Loucy (cell line): ENCODE results near the gene ABAT.
"Not testable (repeated sequence)": the region's sequence is repeated elsewhere in the genome, so short reads cannot be mapped to it uniquely, and the experiment has no call there.

Source experiments
- H2AFZ ChIP-seq: fragments of 200-600 bp; sonication (generic); 2 replicates; pipeline ENCODE4 v1.6.0; 2016; ENCODE audit warnings: antibody characterized with exemption, mild to moderate bottlenecking, low read length, moderate library complexity
- H3F3A ChIP-seq: fragments of 200-600 bp; 2 replicates; pipeline ENCODE4 v1.6.0; 2016; ENCODE audit warnings: antibody characterized with exemption, low read depth, mild to moderate bottlenecking
- H3K27me3 ChIP-seq: fragments of 200-600 bp; sonication (generic); 2 replicates; pipeline ENCODE4 v1.6.1; 2014; ENCODE audit warnings: low read length, mild to moderate bottlenecking; ENCODE audit not compliant: insufficient read depth, poor library complexity, severe bottlenecking
- H3K36me3 ChIP-seq: fragments of 200-600 bp; sonication (generic); 2 replicates; pipeline ENCODE4 v1.6.1; 2016; ENCODE audit warnings: low read length; ENCODE audit not compliant: insufficient read depth
- H3K4me1 ChIP-seq: fragments of 200-600 bp; sonication (generic); 2 replicates; pipeline ENCODE4 v1.5.1; 2014; ENCODE audit warnings: low read length, mild to moderate bottlenecking; ENCODE audit not compliant: insufficient read depth, poor library complexity, severe bottlenecking
- H3K4me2 ChIP-seq: fragments of 200-600 bp; sonication (generic); 2 replicates; pipeline ENCODE4 v1.6.0; 2014; ENCODE audit warnings: antibody characterized with exemption, low read length, low read depth, mild to moderate bottlenecking; ENCODE audit not compliant: poor library complexity, severe bottlenecking
- H3K4me3 ChIP-seq: fragments of 200-600 bp; sonication (generic); 2 replicates; pipeline ENCODE4 v1.5.1; 2014; ENCODE audit warnings: low read length, mild to moderate bottlenecking, mixed read lengths; ENCODE audit not compliant: poor library complexity, severe bottlenecking
- H3K79me2 ChIP-seq: fragments of 200-600 bp; sonication (generic); 2 replicates; pipeline ENCODE4 v1.6.1; 2014; ENCODE audit warnings: low read length; ENCODE audit not compliant: insufficient read depth
- H3K9ac ChIP-seq: fragments of 200-600 bp; sonication (generic); 2 replicates; pipeline ENCODE4 v1.6.0; 2014; ENCODE audit warnings: mild to moderate bottlenecking, low read depth, low read length, moderate library complexity; ENCODE audit not compliant: poor library complexity, severe bottlenecking
- H3K9me2 ChIP-seq: fragments of 200-600 bp; sonication (generic); replicated peaks from 2 replicates; pipeline ENCODE4 v1.6.1; 2016; ENCODE audit warnings: low read depth, low read length, mixed read lengths
- H3K9me3 ChIP-seq: fragments of 200-600 bp; sonication (generic); 2 replicates; pipeline ENCODE4 v1.6.1; 2014; ENCODE audit warnings: mild to moderate bottlenecking, antibody characterized with exemption, low read length, low read depth; ENCODE audit not compliant: insufficient read depth
- H4K20me1 ChIP-seq: fragments of 200-600 bp; sonication (generic); 2 replicates; pipeline ENCODE4 v1.6.0; 2014; ENCODE audit warnings: antibody characterized with exemption, low read length, mild to moderate bottlenecking; ENCODE audit not compliant: insufficient read depth, poor library complexity, severe bottlenecking
- EZH2phosphoT487 ChIP-seq: fragments of 200-600 bp; IDR thresholded peaks from 2 replicates; pipeline ENCODE4 v1.6.1; 2018; ENCODE audit warnings: antibody characterized with exemption, mild to moderate bottlenecking, moderate library complexity, borderline replicate concordance
- TF ChIP-seq, protein P1 (sequence below): fragments of 200-600 bp; sonication (generic); conservative IDR thresholded peaks from 2 replicates; pipeline ENCODE4 v1.5.1; 2014; ENCODE audit warnings: mild to moderate bottlenecking, antibody characterized with exemption, low read length

ABAT gene

GRCh38 chr16:8648877-8649276, 25.5 kb upstream of the ABAT start:
- Histone ChIP-seq H4K20me1 (no peaks in the 10 kb centered on the region), H3K4me3 (no peak overlapping the region), H3K4me2 (no peak overlapping the region), H3K79me2 (no peaks in the 10 kb centered on the region), H3K36me3 (peaks cover 20% of the 10 kb centered on the region; the same call in 1 of the 2 replicates), H3K9me2 (no peaks in the 10 kb centered on the region), H3K4me1 (peaks cover 3% of the 10 kb centered on the region), H3K9ac (no peak overlapping the region), H3K9me3 (no peaks in the 10 kb centered on the region), H3F3A (no peaks in the 10 kb centered on the region), H3K27me3 (no peaks in the 10 kb centered on the region), H2AFZ (no peak overlapping the region)
- TF ChIP-seq, protein P1, sequence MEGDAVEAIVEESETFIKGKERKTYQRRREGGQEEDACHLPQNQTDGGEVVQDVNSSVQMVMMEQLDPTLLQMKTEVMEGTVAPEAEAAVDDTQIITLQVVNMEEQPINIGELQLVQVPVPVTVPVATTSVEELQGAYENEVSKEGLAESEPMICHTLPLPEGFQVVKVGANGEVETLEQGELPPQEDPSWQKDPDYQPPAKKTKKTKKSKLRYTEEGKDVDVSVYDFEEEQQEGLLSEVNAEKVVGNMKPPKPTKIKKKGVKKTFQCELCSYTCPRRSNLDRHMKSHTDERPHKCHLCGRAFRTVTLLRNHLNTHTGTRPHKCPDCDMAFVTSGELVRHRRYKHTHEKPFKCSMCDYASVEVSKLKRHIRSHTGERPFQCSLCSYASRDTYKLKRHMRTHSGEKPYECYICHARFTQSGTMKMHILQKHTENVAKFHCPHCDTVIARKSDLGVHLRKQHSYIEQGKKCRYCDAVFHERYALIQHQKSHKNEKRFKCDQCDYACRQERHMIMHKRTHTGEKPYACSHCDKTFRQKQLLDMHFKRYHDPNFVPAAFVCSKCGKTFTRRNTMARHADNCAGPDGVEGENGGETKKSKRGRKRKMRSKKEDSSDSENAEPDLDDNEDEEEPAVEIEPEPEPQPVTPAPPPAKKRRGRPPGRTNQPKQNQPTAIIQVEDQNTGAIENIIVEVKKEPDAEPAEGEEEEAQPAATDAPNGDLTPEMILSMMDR = no peak
- TF ChIP-seq EZH2phosphoT487 = no peak

- Histone ChIP-seq H3K9me2 (no peaks in the 10 kb centered on the region), H3K36me3 (peaks cover 20% of the 10 kb centered on the region; the same call in 1 of the 2 replicates), H3K4me2 (no peak overlapping the region), H3K4me3 (no peak overlapping the region), H3K27me3 (no peaks in the 10 kb centered on the region), H4K20me1 (no peaks in the 10 kb centered on the region), H3K4me1 (no peaks in the 10 kb centered on the region), H2AFZ (no peak overlapping the region), H3K9ac (no peak overlapping the region), H3K9me3 (no peaks in the 10 kb centered on the region), H3K79me2 (no peaks in the 10 kb centered on the region), H3F3A (no peaks in the 10 kb centered on the region)
- no peak for TF ChIP-seq EZH2phosphoT487
- TF ChIP-seq, protein P1 = no peak
Measured at GRCh38 chr16:8649829-8650554, 24.4 kb upstream of the ABAT start.

- TF ChIP-seq, protein P1 = 0 out of 2 replicates have a peak, but pooled peaks have one; percentile 10
- not testable (repeated sequence) for H3K36me3 ChIP-seq, H3K4me1 ChIP-seq, H2AFZ ChIP-seq, H3K4me3 ChIP-seq, H3K27me3 ChIP-seq, H4K20me1 ChIP-seq, H3K4me2 ChIP-seq, H3K79me2 ChIP-seq, H3K9me2 ChIP-seq, H3F3A ChIP-seq, H3K9me3 ChIP-seq, H3K9ac ChIP-seq
Measured at GRCh38 chr16:8651958-8652357, 22.5 kb upstream of the ABAT start.
